Medulla oblongata (tissue), 1 donor: ENCODE measurements around the gene PTPN13.

Source experiments
- DNase-seq: peaks from one replicate; pipeline ENCODE4 v3.0.0-alpha.2; 2015; ENCODE audit errors: extremely low spot score

Gene PTPN13

GRCh38 chr4:86857341-86858052 is 263.4 kb downstream of the PTPN13 start:
- DNase-seq = no peak
